Left lobe of liver (tissue), 2 donors: Measurements from ENCODE around the gene ABCB6. TPM values are rescaled to one million over a fixed set of nuclear protein-coding genes. Genes with fewer than 3 reads are reported as not detected.
A peak's percentile ranks its signal among the peaks of the same experiment; 100 is the strongest.

Source experiments
- ATAC-seq: fragments of 200-7000 bp; cut with Tn5 transposase; one replicate; pipeline ENCODE4 v1.9.1; 2020; ENCODE audit warnings: mild to moderate bottlenecking, moderate library complexity
- DNase-seq: peaks from one replicate; pipeline ENCODE4 v3.0.0-alpha.2; 2020; ENCODE audit warnings: low spot score
- total RNA-seq: library from RNA; stranded (reverse); gene quantifications from one replicate; pipeline ENCODE4 v1.2.1, GENCODE V29; 2021
- donor health status: DM: no; HTN: no; CAD: no; lungs with moderate emphysema.
- donor health status: DM: no; HTN: yes; CAD: no.

ABCB6 gene
- total RNA-seq, 1 donor from 2014 or later = 53.5 TPM

DNA sequence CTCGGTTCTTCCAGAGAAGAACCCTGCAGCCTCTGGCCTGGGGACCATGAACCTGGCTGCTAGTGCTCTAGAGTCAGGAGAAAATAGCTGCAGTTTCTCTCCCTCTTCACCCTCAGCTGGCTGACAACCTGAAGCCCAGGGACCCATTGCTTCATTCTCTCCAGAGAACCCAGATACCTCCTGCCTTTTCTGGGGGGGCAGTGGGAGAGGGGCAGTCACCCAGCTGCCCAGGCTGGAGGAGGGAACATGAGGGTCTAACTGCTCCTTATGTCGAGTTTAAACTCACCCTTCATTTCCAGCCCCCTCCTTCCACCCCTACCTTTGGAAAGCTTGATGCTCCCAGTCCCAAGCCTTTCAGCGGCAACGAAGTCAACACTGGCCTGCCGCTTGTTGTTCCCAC, 19.8 kb downstream of the ABCB6 start:
- ATAC-seq = no peak
- no peak for DNase-seq

DNA sequence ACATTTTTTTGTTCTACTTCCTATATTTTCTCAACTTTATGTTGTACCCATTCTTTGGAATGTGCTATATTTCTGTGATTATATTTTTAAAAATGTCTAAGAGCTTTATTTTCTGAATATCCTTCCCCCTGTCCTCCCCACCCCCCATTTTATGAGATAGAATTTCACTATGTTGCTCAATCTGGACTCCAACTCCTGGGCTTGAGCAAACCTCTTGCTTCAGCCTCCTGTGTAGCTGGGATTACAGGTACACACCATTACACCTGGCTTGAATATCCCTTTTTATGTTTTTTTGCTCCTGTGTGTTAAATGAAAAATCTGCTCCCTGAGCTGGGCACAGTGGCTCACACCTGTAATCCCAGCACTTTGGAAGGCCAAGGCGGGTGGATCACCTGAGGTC, 21.4 kb downstream of the ABCB6 start:
- DNase-seq (no peak), ATAC-seq (no peak)

DNA sequence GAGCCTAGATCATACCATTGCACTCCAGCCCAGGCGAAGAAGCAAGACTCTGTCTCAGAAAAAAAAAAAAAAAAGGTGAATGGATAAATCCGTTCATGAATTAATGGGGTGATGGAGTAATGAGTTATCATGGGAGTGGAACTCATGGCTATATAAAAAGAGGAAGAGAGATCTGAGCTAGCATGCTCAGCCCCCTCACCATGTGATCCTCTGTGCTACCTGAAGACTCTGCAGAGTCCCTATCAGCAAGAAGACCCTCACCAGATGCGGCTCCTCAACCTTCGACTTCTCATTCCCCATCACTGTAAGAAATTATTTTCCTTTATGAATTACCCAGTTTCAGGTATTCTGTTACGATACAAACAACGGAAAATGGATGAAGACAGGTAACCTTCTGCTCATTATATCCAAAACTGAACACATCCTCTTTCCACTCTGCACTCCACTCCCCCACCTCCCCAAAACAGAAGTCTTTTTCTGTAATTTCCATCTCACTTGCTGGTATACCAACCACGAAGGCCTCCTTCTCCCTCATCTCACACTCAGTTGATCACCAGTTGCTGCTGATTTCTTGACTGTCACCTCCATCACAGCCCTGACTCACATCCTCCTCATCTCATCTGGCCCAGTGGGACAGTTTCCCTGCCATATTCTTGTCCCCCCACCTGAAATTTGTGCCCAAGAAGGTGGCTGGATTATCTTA, 31.9 kb downstream of the ABCB6 start:
- ATAC-seq = no peak
- DNase-seq = no peak

DNA sequence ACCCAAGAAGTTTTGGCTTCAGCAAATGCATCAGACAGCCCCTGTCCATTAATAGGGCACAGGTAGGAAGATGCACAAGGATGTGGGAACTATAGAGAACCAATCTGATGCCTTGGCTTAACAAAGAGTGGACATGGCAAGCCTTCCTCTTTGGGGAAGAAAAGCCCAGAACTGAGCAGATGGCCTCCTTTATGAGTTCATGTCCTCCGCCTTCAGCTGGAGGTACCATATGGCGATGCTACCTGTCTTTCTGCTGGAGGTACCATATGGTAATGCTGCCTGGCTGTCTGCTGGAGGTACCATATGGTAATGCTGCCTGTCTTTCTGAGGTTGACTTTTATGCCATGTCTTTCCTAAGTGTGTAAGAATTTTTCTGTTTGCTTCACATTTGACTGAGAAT, 34.6 kb downstream of the ABCB6 start:
- ATAC-seq (no peak), DNase-seq (no peak)

DNA sequence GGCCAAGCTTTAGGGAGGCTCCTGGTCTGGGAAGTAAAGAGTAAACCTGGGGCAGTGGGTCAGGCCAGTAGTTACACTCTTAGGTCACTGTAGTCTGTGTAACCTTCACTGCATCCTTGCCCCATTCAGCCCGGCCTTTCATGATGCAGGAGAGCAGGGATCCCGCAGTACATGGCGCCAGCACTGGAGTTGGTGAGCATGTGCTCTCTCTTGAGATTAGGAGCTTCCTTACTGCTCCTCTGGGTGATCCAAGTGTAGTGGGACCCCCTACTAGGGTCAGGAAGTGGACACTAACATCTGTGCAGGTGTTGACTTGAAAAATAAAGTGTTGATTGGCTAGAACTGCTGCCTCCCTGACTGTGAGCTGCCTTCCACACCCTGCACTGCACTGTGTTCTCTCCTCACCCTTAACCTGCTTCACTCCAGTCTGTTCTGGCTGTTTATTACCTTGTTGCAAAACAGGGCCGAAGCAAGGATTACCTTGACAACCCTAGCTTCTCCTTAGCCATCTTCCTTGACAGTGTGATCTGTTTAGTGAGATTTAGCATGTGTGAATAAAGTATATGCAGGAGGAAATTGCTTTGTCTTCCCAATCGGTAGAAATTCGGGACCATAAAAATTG, 35.5 kb downstream of the ABCB6 start:
- no peak for DNase-seq
- no peak for ATAC-seq

DNA sequence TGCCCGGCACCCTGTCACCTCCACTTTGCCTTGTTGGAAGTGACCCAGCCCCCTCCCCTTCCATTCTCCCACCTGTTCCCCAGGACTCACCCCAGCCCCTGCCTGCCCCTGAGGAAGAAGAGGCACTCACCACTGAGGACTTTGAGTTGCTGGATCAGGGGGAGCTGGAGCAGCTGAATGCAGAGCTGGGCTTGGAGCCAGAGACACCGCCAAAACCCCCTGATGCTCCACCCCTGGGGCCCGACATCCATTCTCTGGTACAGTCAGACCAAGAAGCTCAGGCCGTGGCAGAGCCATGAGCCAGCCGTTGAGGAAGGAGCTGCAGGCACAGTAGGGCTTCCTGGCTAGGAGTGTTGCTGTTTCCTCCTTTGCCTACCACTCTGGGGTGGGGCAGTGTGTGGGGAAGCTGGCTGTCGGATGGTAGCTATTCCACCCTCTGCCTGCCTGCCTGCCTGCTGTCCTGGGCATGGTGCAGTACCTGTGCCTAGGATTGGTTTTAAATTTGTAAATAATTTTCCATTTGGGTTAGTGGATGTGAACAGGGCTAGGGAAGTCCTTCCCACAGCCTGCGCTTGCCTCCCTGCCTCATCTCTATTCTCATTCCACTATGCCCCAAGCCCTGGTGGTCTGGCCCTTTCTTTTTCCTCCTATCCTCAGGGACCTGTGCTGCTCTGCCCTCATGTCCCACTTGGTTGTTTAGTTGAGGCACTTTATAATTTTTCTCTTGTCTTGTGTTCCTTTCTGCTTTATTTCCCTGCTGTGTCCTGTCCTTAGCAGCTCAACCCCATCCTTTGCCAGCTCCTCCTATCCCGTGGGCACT, 36.2 kb downstream of the ABCB6 start:
- no peak for ATAC-seq
- no peak for DNase-seq

DNA sequence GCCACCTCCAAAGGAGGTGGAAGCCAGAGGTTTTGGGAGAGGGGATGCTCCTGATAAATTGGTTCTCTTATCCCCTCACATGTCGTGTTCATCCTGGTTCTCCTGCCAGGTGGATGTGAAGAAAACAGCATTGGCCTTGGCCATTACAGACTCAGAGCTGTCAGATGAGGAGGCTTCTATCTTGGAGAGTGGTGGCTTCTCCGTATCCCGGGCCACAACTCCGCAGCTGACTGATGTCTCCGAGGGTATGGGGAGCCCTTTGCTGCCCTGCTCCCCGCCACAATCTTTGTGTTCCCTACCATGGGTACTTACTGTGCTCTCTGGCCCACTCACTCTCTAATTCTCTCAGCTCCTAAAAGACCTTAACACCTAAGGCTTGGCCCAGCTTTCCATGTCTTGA, 37.2 kb downstream of the ABCB6 start:
- no peak for DNase-seq
- ATAC-seq = no peak

DNA sequence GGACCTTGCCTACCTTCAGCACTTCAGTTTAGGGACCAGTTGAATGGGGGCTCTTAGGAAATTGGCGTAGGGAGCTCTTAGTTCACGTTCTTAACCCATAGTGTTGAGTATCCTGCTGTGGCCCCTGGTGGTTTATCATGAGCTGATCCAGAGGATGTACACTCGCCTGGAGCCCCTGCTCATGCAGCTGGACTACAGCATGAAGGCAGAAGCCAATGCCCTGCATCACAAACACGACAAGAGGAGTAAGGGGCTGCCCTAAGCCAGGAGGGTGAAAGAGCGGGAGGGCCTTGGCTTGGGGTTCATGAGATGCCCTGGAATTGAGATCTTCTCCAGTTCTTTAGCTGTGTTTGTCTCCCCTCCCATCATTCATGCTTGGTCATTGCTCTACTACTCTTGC, 37.8 kb downstream of the ABCB6 start:
- DNase-seq (no peak), ATAC-seq (no peak)

DNA sequence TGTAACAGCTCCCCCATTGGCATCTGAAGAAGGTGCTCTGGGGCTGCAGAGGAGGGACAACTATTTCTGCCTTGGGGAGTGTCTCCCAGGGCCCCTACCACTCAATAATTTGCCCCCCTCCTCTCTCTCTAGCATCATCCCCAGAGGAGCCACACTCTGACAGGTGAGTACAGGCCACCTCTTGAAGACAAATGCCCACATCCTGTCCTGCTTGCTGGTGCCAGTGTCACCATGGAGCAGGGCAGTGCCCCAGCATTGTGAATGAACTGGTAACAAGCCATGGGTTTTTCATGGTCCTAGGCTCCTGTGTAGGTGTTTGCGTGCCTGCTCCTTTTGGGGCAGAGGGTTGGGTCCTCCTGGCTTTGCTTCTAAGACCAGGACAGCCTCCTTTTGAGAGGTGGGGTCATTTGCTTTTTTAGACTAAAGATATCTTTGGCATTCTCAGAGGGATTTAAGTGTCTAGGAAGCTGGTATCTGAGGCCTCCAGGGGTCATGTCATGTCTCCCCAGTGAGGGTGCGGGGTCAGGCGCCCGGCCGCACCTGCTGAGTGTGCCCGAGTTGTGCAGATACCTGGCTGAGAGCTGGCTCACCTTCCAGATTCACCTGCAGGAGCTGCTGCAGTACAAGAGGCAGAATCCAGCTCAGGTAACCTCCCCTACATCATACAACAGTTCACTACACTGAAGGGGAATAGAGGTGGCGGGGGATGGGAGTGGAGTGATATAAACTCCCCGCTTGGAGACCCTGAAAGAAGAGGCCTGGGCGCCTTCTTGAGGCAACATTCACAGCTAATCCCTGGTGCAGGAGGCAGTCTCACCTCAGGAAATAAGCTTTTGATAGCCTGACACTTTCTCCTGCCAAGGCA, 38.9 kb downstream of the ABCB6 start:
- DNase-seq = no peak

DNA sequence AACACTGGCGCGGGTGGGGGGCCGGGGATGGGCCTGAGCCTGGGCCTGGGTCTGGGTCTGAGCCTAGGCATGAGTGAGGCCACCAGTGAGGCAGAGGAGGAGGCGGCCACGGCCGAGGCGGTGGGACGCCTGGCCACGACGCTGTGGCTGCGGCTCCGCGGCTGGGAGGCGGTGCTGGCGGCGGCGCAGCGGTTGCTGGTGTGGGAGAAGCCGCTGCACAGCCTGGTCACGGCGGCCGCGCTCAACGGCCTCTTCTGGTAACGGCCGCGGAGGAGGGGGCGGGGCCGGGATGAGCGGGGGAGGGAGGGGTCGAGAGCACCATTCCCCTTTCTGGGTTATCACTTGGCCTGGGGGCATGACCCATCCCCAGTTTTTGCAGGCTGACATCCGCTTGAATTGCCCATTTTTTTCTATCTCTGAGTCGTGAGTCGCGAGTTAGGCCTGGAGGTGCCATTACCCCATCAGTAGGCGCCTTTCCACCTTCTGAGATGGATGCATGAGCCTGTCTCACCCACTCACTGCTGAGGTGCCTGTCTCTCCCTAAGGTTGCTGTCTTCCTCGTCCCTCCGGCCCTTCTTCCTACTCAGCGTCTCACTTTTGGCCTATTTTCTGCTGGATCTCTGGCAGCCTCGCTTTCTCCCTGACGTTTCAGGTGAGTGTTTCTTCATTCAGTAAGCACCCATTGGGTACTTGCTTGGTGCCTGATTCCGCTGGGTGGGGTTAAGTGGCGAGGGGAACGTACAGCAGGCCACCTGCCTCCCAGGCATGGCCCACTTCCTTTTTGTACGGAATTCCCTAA, 40.2 kb downstream of the ABCB6 start:
- ATAC-seq (peak; percentile 8), DNase-seq (peak; percentile 67)

More for the DNA sequence above, 38.9 kb downstream of the ABCB6 start:
- no peak for ATAC-seq

DNA sequence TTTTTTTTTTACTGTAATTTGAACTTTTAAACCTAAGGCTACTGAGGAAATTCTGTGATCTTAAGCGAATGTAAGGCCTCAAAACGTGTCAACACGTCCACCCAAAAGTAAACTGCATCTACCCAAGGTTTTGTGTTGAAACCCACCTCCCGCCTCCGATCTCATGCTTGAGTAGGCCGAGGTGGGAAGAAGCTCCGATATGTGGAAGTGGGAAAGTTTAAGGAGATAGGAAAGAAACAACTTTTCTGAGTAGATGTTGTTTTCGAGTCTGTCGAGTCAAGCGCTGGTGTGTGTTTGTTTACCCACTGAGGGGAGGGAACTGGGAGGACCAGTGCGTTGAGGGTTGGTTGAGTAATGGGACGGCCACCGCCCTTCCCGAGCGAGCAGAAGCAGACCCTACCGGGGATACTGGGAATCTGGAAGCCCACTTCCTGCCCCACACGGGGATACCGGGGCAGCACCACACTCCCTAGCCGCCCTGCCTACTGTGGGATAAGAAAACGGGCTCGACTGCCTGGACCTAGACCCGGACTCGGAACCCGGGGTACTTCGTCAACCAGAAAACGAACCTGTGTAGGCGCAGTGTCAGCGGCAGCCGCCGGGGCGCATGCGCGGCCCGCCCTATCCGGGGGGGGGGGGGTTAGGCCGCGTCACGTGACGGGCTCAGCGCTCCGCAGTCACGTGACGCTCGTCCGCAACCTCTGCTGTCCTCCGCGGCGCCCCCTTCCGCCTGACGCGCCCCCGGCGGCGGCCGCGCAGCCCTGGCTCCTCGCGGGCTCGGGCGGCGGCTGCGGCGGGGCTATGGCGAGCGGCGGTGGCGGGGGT, 41.0 kb downstream of the ABCB6 start, which contains the start of gene RETREG2:
TSS of gene RETREG2 (plus strand) at position 724 of the 825 bp plus-strand sequence. CDS start at position 802, 78 bp downstream.
- ATAC-seq (peak; percentile 75), DNase-seq (peak; percentile 89)

DNA sequence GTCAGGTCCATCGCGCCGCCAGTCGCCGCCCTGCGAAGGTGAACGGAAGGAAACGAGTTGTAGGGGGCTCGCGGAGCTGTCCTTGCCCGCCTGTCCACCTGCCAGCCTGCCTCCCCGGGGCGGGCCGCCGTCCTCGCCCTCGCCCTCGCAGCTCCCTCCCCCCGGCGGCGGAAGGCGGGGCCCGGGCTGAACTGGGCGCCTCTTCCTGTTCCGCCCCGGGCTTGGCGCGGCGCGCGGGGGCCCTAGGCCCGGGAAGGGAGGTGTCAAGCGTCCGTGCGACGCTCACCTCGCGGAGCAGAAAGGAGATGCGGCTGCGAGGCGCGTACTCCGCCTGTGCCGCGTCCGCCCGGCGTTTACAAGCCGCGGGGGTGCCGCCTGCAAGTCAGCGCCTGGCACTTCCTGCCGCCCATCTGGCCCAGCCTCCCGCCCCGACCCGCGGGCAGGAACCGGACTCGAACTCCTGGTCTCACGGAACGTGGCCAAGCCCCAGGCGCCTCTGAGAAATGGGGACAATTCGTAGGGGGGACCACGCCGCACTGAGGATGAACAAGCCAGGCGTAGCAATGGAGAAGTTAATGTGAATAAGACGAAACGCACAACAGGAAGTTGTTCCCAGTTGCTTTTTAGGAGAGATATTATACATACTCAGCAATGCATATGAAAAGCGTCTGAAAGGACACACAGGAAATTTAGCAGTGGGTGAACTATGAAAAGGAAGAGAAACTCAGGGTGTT, 41.8 kb downstream of the ABCB6 start, which contains the start of gene CNPPD1:
TSS of gene CNPPD1 (minus strand) at position 108 of the 734 bp plus-strand sequence. CDS start at position 11, 97 bp downstream.
- peak; percentile 92 for DNase-seq
- ATAC-seq = peak; percentile 87

DNA sequence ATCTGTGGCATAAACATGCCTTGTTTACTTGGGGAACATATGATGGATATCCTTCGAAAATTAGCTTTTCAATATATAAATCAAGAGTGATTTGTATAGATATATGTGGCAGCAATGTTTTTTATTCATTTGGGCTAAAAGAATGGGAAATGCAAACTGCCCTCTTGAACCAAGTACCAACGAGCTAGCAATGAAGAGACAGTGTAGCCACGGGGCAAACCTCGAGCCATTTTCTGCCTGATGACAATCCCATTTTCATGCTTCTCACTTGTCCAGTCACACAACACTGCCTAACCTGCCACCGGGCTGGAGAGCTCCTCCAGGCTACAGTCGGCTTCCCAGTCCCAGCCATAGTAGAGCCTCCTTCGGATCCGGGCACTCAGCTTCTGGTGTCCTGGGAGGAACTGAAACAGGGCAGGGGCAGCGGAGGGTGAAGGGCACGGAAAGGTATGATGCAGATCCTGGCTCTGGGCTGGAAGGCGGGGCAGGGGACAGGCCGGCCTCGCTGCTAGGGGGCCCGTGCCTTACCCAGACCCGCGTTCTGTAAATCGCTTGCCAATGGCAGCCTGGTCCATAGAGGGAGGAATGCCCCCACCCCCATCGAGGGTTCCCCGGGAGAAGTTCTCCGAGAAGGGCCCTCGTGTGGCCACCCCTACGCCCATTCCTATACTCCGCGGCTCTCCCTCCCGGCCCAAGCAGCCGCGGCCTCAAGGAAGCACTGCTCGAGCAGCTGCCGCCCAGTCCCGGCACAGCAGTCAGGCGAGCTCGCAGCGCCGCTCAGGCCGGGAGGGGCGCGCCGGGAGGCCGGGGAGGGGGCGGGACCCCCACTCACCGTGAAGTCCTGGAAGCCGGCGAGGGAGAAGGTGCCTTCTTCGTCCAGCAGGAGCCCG, 42.6 kb downstream of the ABCB6 start:
- DNase-seq (peak; percentile 61), ATAC-seq (peak; percentile 54)

DNA sequence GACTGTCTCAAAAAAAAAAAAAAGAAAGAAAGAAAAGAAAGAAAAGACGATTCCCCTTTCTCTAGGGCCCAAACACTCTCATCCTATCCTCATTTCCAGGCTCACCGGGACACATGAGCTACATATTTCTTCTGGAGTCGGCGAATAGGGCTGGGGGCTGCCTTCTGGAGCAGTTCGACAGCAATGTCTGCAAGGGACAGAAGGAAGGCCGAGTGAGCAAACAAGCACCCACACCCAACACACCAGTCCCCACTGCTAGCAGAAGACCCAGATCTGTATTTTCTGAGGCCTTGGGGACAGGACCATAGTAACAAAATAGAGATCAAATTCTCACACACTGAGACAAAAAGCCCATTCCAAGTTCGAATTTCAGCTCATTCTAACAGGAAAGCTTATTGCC, 43.3 kb downstream of the ABCB6 start:
- ATAC-seq (no peak), DNase-seq (no peak)

DNA sequence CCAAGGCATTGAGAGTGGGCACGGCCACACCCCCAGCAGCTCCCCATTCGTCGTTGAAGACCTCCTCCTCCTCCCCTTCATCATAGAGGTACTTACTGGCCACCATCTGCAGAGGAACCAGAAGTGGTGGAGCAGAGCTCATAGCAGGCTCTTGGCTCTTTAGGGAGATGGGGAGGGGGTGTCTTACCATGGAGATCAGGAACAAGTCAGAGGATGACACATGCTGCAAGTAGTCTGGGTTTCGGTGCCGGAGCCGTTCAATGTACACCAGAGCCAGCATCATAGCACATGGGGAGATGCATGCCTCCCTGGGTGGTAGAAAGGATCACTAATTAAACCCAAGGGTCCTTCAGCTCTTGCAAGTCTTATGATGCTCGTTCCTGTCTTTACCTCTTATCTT, 44.0 kb downstream of the ABCB6 start:
- no peak for ATAC-seq
- DNase-seq = no peak

DNA sequence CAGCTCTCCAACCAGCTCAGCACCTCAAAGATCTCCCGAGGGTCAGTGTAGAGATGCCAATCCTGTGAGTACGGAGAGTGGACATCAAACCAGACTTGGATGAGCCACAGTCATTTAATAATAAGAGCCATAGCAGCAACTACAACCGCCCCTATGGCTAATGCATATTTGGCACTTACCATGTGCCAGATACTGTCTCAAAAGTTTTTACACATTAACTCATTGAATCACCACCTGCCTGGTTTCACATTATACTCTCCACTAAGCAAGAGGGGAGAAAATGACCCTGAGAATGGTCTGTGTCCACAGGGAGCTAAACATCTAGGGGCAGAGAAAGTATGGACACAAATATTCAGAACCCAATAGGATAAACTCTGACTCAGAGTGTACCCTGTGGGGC, 44.6 kb downstream of the ABCB6 start:
- DNase-seq (no peak), ATAC-seq (no peak)

DNA sequence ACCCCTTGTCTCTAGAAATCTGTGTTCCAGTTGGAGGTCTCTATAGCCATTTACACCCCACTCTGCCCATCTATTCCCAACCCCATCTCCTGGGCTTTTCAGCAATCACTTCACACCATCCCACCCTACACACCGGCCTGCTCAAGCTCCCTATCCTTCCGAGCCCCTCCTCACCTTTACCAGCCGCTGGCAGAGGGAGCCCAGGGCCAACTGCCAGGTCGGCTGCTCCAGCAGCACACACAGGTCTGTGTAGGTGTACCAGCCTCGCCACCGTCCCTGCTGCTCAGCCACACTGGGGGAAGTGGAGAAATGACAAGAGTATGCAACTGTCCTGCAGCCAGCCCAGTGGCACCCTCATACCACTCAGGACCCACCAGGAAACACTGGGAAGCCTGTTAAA, 45.6 kb downstream of the ABCB6 start:
- no peak for DNase-seq
- no peak for ATAC-seq
